Smooth muscle cell (in vitro differentiated cells): ENCODE data around the gene MCTP1. TPM values are rescaled to one million over a fixed set of nuclear protein-coding genes. Genes with fewer than 3 reads are reported as not detected.

Source experiments
- DNase-seq: peaks from one replicate; lab custom pipeline; 2025; ENCODE audit not compliant: unreplicated experiment; lab: John Stamatoyannopoulos, UW
- H2AFZ ChIP-seq: fragments of 200-600 bp; sonication (generic); 2 replicates; pipeline ENCODE4 v1.6.0; 2016; ENCODE audit warnings: antibody characterized with exemption, low read depth, mild to moderate bottlenecking
- H3F3A ChIP-seq: fragments of 200-600 bp; sonication (generic); 2 replicates; pipeline ENCODE4 v1.6.0; 2017; ENCODE audit warnings: antibody characterized with exemption, low read depth
- H3K27ac ChIP-seq: fragments of 200-600 bp; sonication (generic); 2 replicates; pipeline ENCODE4 v1.5.1; 2016; ENCODE audit warnings: low read depth, mild to moderate bottlenecking
- H3K27me3 ChIP-seq: fragments of 200-600 bp; sonication (generic); 2 replicates; pipeline ENCODE4 v1.6.1; 2016; ENCODE audit warnings: low read depth, mild to moderate bottlenecking
- H3K36me3 ChIP-seq: fragments of 200-600 bp; sonication (generic); 2 replicates; pipeline ENCODE4 v1.5.1; 2016; ENCODE audit warnings: low read depth
- H3K4me1 ChIP-seq: fragments of 200-600 bp; sonication (generic); 2 replicates; pipeline ENCODE4 v1.5.1; 2016; ENCODE audit warnings: low read depth
- H3K4me2 ChIP-seq: fragments of 200-600 bp; sonication (generic); 2 replicates; pipeline ENCODE4 v1.6.0; 2016; ENCODE audit warnings: mild to moderate bottlenecking
- H3K4me3 ChIP-seq: fragments of 200-600 bp; sonication (generic); 2 replicates; pipeline ENCODE4 v1.5.1; 2016; ENCODE audit warnings: mild to moderate bottlenecking
- H3K79me2 ChIP-seq: fragments of 200-600 bp; sonication (generic); 2 replicates; pipeline ENCODE4 v1.6.0; 2016; ENCODE audit warnings: low read depth, mild to moderate bottlenecking
- H3K9ac ChIP-seq: fragments of 200-600 bp; sonication (generic); 2 replicates; pipeline ENCODE4 v1.6.0; 2016; ENCODE audit warnings: low read depth
- H3K9me3 ChIP-seq: fragments of 200-600 bp; sonication (generic); replicated peaks from 2 replicates; pipeline ENCODE4 v1.5.1; 2016; ENCODE audit warnings: low read depth
- H4K20me1 ChIP-seq: fragments of 200-600 bp; sonication (generic); 2 replicates; pipeline ENCODE4 v1.6.0; 2016; ENCODE audit warnings: low read depth
- CTCF ChIP-seq: fragments of 200-600 bp; sonication (generic); IDR thresholded peaks from 2 replicates; pipeline ENCODE4 v1.5.1; 2017; ENCODE audit warnings: borderline replicate concordance, mild to moderate bottlenecking, antibody characterized with exemption; ENCODE audit not compliant: insufficient read depth, poor library complexity, severe bottlenecking
- WGBS: methylation state at CpG from one replicate; pipeline ENCODE4 v1.1.7; 2016; ENCODE audit warnings: low lambda C conversion rate; 5-methylcytosine and 5-hydroxymethylcytosine counted together
- polyA plus RNA-seq: library from polyadenylated mRNA; unstranded; fragments of >200 nt; fragmentation: Nextera tagmentation; extraction: Ambion mirVana; gene quantifications from 2 replicates; pipeline ENCODE4 v1.2.1, GENCODE V29; 2016
- total RNA-seq: library from RNA; depleted of rRNA; stranded (reverse); fragments of >200 nt; gene quantifications from 2 replicates; pipeline ENCODE4 v1.2.3, GENCODE V29; 2014

Gene MCTP1
- total and polyA plus RNA-seq, 2 experiments from 2014 or later = 1.1 to 4.8 TPM

- TF ChIP-seq CTCF = no peak
- H3K4me3 ChIP-seq = no peak overlapping the region
- no peak for DNase-seq
- no peaks in the 10 kb centered on the region for H4K20me1 ChIP-seq
- no peaks in the 10 kb centered on the region for H3F3A ChIP-seq
- no peak overlapping the region for H3K9ac ChIP-seq
- peak overlapping the region; percentile 30 for H3K27ac ChIP-seq
- peak overlapping the region; percentile 51 for H3K4me2 ChIP-seq
- H3K79me2 ChIP-seq = no peaks in the 10 kb centered on the region
- no peak overlapping the region for H2AFZ ChIP-seq
- H3K4me1 ChIP-seq = no peaks in the 10 kb centered on the region
- H3K36me3 ChIP-seq = no peaks in the 10 kb centered on the region
- WGBS = 82% methylated on average over 1 of the region's 1 CpG
- H3K9me3 ChIP-seq = no peaks in the 10 kb centered on the region
- no peaks in the 10 kb centered on the region for H3K27me3 ChIP-seq
Observed at GRCh38 chr5:94746731-94747124, 538.2 kb downstream of the MCTP1 start.

- Histone ChIP-seq H4K20me1 (no peaks in the 10 kb centered on the region), H3K9me3 (no peaks in the 10 kb centered on the region), H3K27me3 (no peaks in the 10 kb centered on the region), H3K4me1 (no peaks in the 10 kb centered on the region), H3K9ac (no peak overlapping the region), H3K4me2 (peak overlapping the region; percentile 51), H3K4me3 (no peak overlapping the region), H3K27ac (peak overlapping the region; percentile 45), H2AFZ (peak overlapping the region; percentile 65), H3K36me3 (no peaks in the 10 kb centered on the region), H3K79me2 (no peaks in the 10 kb centered on the region), H3F3A (no peaks in the 10 kb centered on the region)
- 50% methylated on average over 5 of the region's 5 CpGs for WGBS
- DNase-seq = no peak
- TF ChIP-seq CTCF = no peak
Observed at GRCh38 chr5:94745786-94746730, 538.8 kb downstream of the MCTP1 start.

GRCh38 chr5:94744906-94745305 is 540.0 kb downstream of the MCTP1 start:
- Histone ChIP-seq H3F3A (no peaks in the 10 kb centered on the region), H3K4me2 (no peak overlapping the region), H3K4me3 (no peak overlapping the region), H3K4me1 (no peaks in the 10 kb centered on the region), H3K27ac (no peak overlapping the region), H3K79me2 (no peaks in the 10 kb centered on the region), H4K20me1 (no peaks in the 10 kb centered on the region), H3K9ac (no peak overlapping the region), H3K9me3 (no peaks in the 10 kb centered on the region), H2AFZ (no peak overlapping the region), H3K36me3 (no peaks in the 10 kb centered on the region), H3K27me3 (no peaks in the 10 kb centered on the region)
- no peak for DNase-seq
- no peak for TF ChIP-seq CTCF
- WGBS = 74% methylated on average over 2 of the region's 2 CpGs
